Osteocyte (in vitro differentiated cells): Measurements from ENCODE around the gene RAD51AP1. TPM values are rescaled to one million over a fixed set of nuclear protein-coding genes. Genes with fewer than 3 reads are reported as not detected.

Experiments used
- DNase-seq: peaks from one replicate; pipeline ENCODE4 v3.0.0; 2021; ENCODE audit warnings: mixed read lengths; ENCODE audit not compliant: unreplicated experiment; ENCODE audit errors: extremely low spot score
- H3K27ac Mint-ChIP-seq: one replicate; pipeline ENCODE4 v1.8.0; 2021; ENCODE audit warnings: mild to moderate bottlenecking, mixed read lengths; ENCODE audit not compliant: unreplicated experiment
- H3K27me3 Mint-ChIP-seq: one replicate; pipeline ENCODE4 v1.8.0; 2021; ENCODE audit warnings: mixed read lengths; ENCODE audit not compliant: unreplicated experiment
- H3K36me3 Mint-ChIP-seq: one replicate; pipeline ENCODE4 v1.8.0; 2021; ENCODE audit warnings: mixed read lengths; ENCODE audit not compliant: unreplicated experiment
- H3K4me1 Mint-ChIP-seq: one replicate; pipeline ENCODE4 v1.8.0; 2021; ENCODE audit warnings: mixed read lengths; ENCODE audit not compliant: unreplicated experiment
- H3K4me3 Mint-ChIP-seq: one replicate; pipeline ENCODE4 v1.8.0; 2021; ENCODE audit warnings: mild to moderate bottlenecking, moderate library complexity, mixed read lengths; ENCODE audit not compliant: unreplicated experiment
- H3K9me3 Mint-ChIP-seq: one replicate; pipeline ENCODE4 v1.8.0; 2021; ENCODE audit warnings: mixed read lengths; ENCODE audit not compliant: unreplicated experiment
- CTCF ChIP-seq: fragments of 200-600 bp; sonication (generic); IDR thresholded peaks from 2 replicates; pipeline ENCODE4 v1.5.0; 2021; ENCODE audit warnings: antibody characterized with exemption, mild to moderate bottlenecking, moderate library complexity
- total RNA-seq: library from RNA; stranded (reverse); gene quantifications from 2 replicates; pipeline ENCODE4 v1.2.1, GENCODE V29; 2021

The RAD51AP1 gene
- total RNA-seq, 1 donor from 2014 or later = 4.4 TPM

GRCh38 chr12:4588916-4589315, 50.2 kb downstream of the RAD51AP1 start:
- peaks cover 10% of the 10 kb centered on the region for H3K27me3 Mint-ChIP-seq
- peaks cover 3% of the 10 kb centered on the region for H3K9me3 Mint-ChIP-seq
- no peak for TF ChIP-seq CTCF
- H3K36me3 Mint-ChIP-seq = no peaks in the 10 kb centered on the region
- no peak for DNase-seq
- no peak overlapping the region for H3K27ac Mint-ChIP-seq
- H3K4me1 Mint-ChIP-seq = no peaks in the 10 kb centered on the region
- H3K4me3 Mint-ChIP-seq = no peak overlapping the region

- H3K27ac Mint-ChIP-seq = no peak overlapping the region
- no peak for DNase-seq
- H3K27me3 Mint-ChIP-seq = peaks cover 14% of the 10 kb centered on the region
- no peaks in the 10 kb centered on the region for H3K36me3 Mint-ChIP-seq
- TF ChIP-seq CTCF = no peak
- H3K4me3 Mint-ChIP-seq = no peak overlapping the region
- H3K9me3 Mint-ChIP-seq = peaks cover 3% of the 10 kb centered on the region
- H3K4me1 Mint-ChIP-seq = no peaks in the 10 kb centered on the region
These were observed 51.3 kb downstream of the RAD51AP1 start for GRCh38 chr12:4589941-4590340.

GRCh38 chr12:4591180-4591687, 52.5 kb downstream of the RAD51AP1 start:
- TF ChIP-seq CTCF = no peak
- H3K36me3 Mint-ChIP-seq = no peaks in the 10 kb centered on the region

GRCh38 chr12:4595881-4596280, 57.2 kb downstream of the RAD51AP1 start:
- Mint-ChIP-seq H3K4me3 (no peak overlapping the region), H3K27ac (no peak overlapping the region), H3K27me3 (peaks cover 22% of the 10 kb centered on the region), H3K9me3 (no peaks in the 10 kb centered on the region), H3K36me3 (no peaks in the 10 kb centered on the region), H3K4me1 (no peaks in the 10 kb centered on the region)
- no peak for TF ChIP-seq CTCF
- DNase-seq = no peak

More at GRCh38 chr12:4591180-4591687, 52.5 kb downstream of the RAD51AP1 start:
- no peak for DNase-seq
- H3K27ac Mint-ChIP-seq = no peak overlapping the region
- H3K4me1 Mint-ChIP-seq = no peaks in the 10 kb centered on the region
- peaks cover 16% of the 10 kb centered on the region for H3K27me3 Mint-ChIP-seq
- H3K9me3 Mint-ChIP-seq = peaks cover 3% of the 10 kb centered on the region
- H3K4me3 Mint-ChIP-seq = no peak overlapping the region

GRCh38 chr12:4603421-4603820, 64.7 kb downstream of the RAD51AP1 start:
- H3K4me3 Mint-ChIP-seq = no peak overlapping the region
- TF ChIP-seq CTCF = no peak
- H3K27me3 Mint-ChIP-seq = peaks cover 37% of the 10 kb centered on the region
- H3K27ac Mint-ChIP-seq = no peak overlapping the region
- H3K9me3 Mint-ChIP-seq = no peaks in the 10 kb centered on the region
- no peak for DNase-seq
- H3K4me1 Mint-ChIP-seq = peaks cover 13% of the 10 kb centered on the region
- H3K36me3 Mint-ChIP-seq = peaks cover 4% of the 10 kb centered on the region
